H1 (cell line): ENCODE data around the gene NCKIPSD. TPM values are rescaled to one million over a fixed set of nuclear protein-coding genes. Genes with fewer than 3 reads are reported as not detected.

Experiments
- CTCF ChIA-PET: fragments of 300-600 bp; sonication (Branson Sonifier 250); formaldehyde crosslinking; loops from one replicate; lab custom pipeline; 2021; ENCODE audit not compliant: partially characterized antibody; lab: Charles Lee
- POLR2A ChIA-PET: fragments of 300-600 bp; sonication (Branson Sonifier 250); formaldehyde crosslinking; loops from one replicate; lab custom pipeline; 2021; ENCODE audit warnings: inconsistent platforms; ENCODE audit not compliant: partially characterized antibody; lab: Charles Lee
- DNase-seq, 2 experiments: peaks; one replicate each; pipeline versions ENCODE4 v3.0.0 to v3.0.0-alpha.2; 2010 to 2022; ENCODE audit warnings: low spot score in 2 of 2, low read depth in 1 of 2, mixed read lengths in 1 of 2
- FAIRE-seq: peaks from 2 replicates; lab custom pipeline; 2011; peaks lifted over from hg19 to GRCh38; lab: Jason Lieb, UNC
- H2AFZ ChIP-seq: 2 replicates; pipeline ENCODE4 v1.8.1; 2012; ENCODE audit warnings: low read length, inconsistent platforms
- H2AK5ac ChIP-seq: 2 replicates; pipeline ENCODE4 v1.6.1; 2013; ENCODE audit warnings: low read depth, low read length
- H2BK120ac ChIP-seq: replicated peaks from 2 replicates; pipeline ENCODE3; 2013; ENCODE audit warnings: low read depth, low read length, inconsistent platforms
- H2BK12ac ChIP-seq: 2 replicates; pipeline ENCODE4 v1.6.1; 2013; ENCODE audit warnings: low read depth, low read length
- H2BK15ac ChIP-seq: 2 replicates; pipeline ENCODE4 v1.6.1; 2013; ENCODE audit warnings: low read length
- H2BK20ac ChIP-seq: 2 replicates; pipeline ENCODE4 v1.6.1; 2013; ENCODE audit warnings: low read length
- H2BK5ac ChIP-seq: 2 replicates; pipeline ENCODE4 v1.6.1; 2013; ENCODE audit warnings: low read depth, low read length
- H3K14ac ChIP-seq: 2 replicates; pipeline ENCODE4 v1.6.1; 2013; ENCODE audit warnings: inconsistent platforms; ENCODE audit not compliant: insufficient read length
- H3K18ac ChIP-seq: 2 replicates; pipeline ENCODE4 v1.6.1; 2013; ENCODE audit warnings: low read length; ENCODE audit errors: extremely low read depth
- H3K23ac ChIP-seq: 2 replicates; pipeline ENCODE4 v1.6.1; 2013; ENCODE audit warnings: inconsistent platforms; ENCODE audit not compliant: insufficient read length
- H3K23me2 ChIP-seq: 2 replicates; pipeline ENCODE4 v1.6.1; 2013; ENCODE audit warnings: low read depth, low read length
- H3K27ac ChIP-seq: 2 replicates; pipeline ENCODE4 v1.6.1; 2011; ENCODE audit warnings: low read depth, low read length, inconsistent platforms
- H3K27me3 ChIP-seq, 4 experiments: replicated peaks in 1 of 4; 1 replicate in 1 of 4; 2 replicates in 3 of 4; pipeline versions ENCODE4 v1.6.1 to v1.8.1; 2011 to 2013; ENCODE audit warnings: low read length in 3 of 4, mild to moderate bottlenecking in 3 of 4, inconsistent platforms in 2 of 4, mixed read lengths in 2 of 4, moderate library complexity in 1 of 4; ENCODE audit not compliant: control insufficient read depth in 3 of 4, insufficient read depth in 3 of 4; ENCODE audit errors: extremely low read depth in 1 of 4
- H3K36me3 ChIP-seq, 4 experiments: 2 replicates each; pipeline versions ENCODE4 v1.6.1 to v1.8.1; 2011 to 2013; ENCODE audit warnings: mild to moderate bottlenecking in 4 of 4, low read length in 3 of 4, moderate library complexity in 2 of 4, control low read depth in 1 of 4, inconsistent platforms in 1 of 4; ENCODE audit not compliant: insufficient read depth in 4 of 4, control insufficient read depth in 2 of 4
- H3K4ac ChIP-seq: replicated peaks from 2 replicates; pipeline ENCODE3; 2013; ENCODE audit warnings: low read length, low read depth, mixed read lengths, inconsistent platforms; ENCODE audit not compliant: insufficient read length
- H3K4me1 ChIP-seq, 4 experiments: replicated peaks in 1 of 4; 1 replicate in 1 of 4; 2 replicates in 3 of 4; pipeline versions ENCODE4 v1.6.1 to v1.8.1; 2011 to 2013; ENCODE audit warnings: low read length in 3 of 4, inconsistent platforms in 2 of 4, mixed read lengths in 1 of 4; ENCODE audit not compliant: insufficient read depth in 4 of 4, control insufficient read depth in 3 of 4
- H3K4me2 ChIP-seq, 2 experiments: 2 replicates each; pipeline versions ENCODE4 v1.6.1 to v1.8.1; 2011 to 2013; ENCODE audit warnings: low read depth in 2 of 2, low read length in 2 of 2, control low read depth in 1 of 2, inconsistent platforms in 1 of 2, mild to moderate bottlenecking in 1 of 2; ENCODE audit not compliant: insufficient read depth in 1 of 2
- H3K4me3 ChIP-seq, 4 experiments: fragments of 200-600, 300-600 bp in 1 of 4; sonication (generic), shearing (Covaris generic), sonication (Bioruptor Twin) in 1 of 4; 2 replicates each; pipeline versions ENCODE4 v1.5.1 to v1.8.1; 2011 to 2016; ENCODE audit warnings: low read length in 4 of 4, low read depth in 3 of 4, control low read depth in 2 of 4, inconsistent platforms in 2 of 4, mild to moderate bottlenecking in 2 of 4, mixed read lengths in 1 of 4, moderate library complexity in 1 of 4; ENCODE audit not compliant: insufficient read depth in 2 of 4; ENCODE audit errors: extremely low read depth in 1 of 4
- H3K56ac ChIP-seq: replicated peaks from 2 replicates; pipeline ENCODE3; 2013; ENCODE audit warnings: low read depth, mild to moderate bottlenecking, mixed read lengths, low read length, inconsistent platforms; ENCODE audit not compliant: insufficient read length
- H3K79me1 ChIP-seq: 2 replicates; pipeline ENCODE4 v1.6.1; 2013; ENCODE audit warnings: low read depth, low read length, control low read depth
- H3K79me2 ChIP-seq, 2 experiments: 2 replicates each; pipeline versions ENCODE4 v1.6.1 to v1.8.1; 2012 to 2013; ENCODE audit warnings: low read length in 2 of 2, mild to moderate bottlenecking in 2 of 2, inconsistent platforms in 1 of 2; ENCODE audit not compliant: insufficient read depth in 2 of 2, control insufficient read depth in 1 of 2
- H3K9ac ChIP-seq, 4 experiments: replicated peaks in 1 of 4; 1 replicate in 1 of 4; 2 replicates in 3 of 4; pipeline versions ENCODE4 v1.6.1 to v1.8.1; 2011 to 2013; ENCODE audit warnings: low read depth in 3 of 4, low read length in 3 of 4, control low read depth in 2 of 4, mild to moderate bottlenecking in 2 of 4, moderate library complexity in 2 of 4, inconsistent platforms in 1 of 4; ENCODE audit errors: extremely low read depth in 1 of 4
- H3K9me3 ChIP-seq, 2 experiments: 2 replicates each; pipeline versions ENCODE4 v1.6.1 to v1.8.1; 2012 to 2013; ENCODE audit warnings: mild to moderate bottlenecking in 2 of 2, moderate library complexity in 2 of 2, control low read depth in 1 of 2, inconsistent platforms in 1 of 2, low read depth in 1 of 2, low read length in 1 of 2, mixed read lengths in 1 of 2; ENCODE audit not compliant: insufficient read depth in 2 of 2
- H4K20me1 ChIP-seq, 2 experiments: replicated peaks in 1 of 2; 2 replicates each; pipeline versions ENCODE3 to v1.8.1; 2011 to 2013; ENCODE audit warnings: inconsistent platforms in 2 of 2, low read length in 2 of 2, mild to moderate bottlenecking in 1 of 2; ENCODE audit not compliant: insufficient read depth in 2 of 2, control insufficient read depth in 1 of 2
- H4K5ac ChIP-seq: 2 replicates; pipeline ENCODE4 v1.6.1; 2013; ENCODE audit warnings: low read length, low read depth, mixed read lengths, inconsistent platforms; ENCODE audit not compliant: insufficient read length
- H4K8ac ChIP-seq: 2 replicates; pipeline ENCODE4 v1.8.0; 2013; ENCODE audit warnings: mild to moderate bottlenecking, moderate library complexity, low read length, inconsistent platforms; ENCODE audit not compliant: insufficient read depth; ENCODE audit errors: extremely low read depth
- H4K91ac ChIP-seq: replicated peaks from 2 replicates; pipeline ENCODE3; 2013; ENCODE audit warnings: low read length, mixed read lengths, inconsistent platforms; ENCODE audit not compliant: insufficient read length
- BACH1 ChIP-seq: IDR thresholded peaks from 2 replicates; pipeline ENCODE4 v1.6.1; 2012; ENCODE audit warnings: low read length, improper control_type of control experiment
- CBX5 ChIP-seq: fragments of 300-800, 300-1000 bp; sonication (generic); IDR thresholded peaks from 2 replicates; pipeline ENCODE4 v1.7.1; 2016; ENCODE audit warnings: antibody characterized with exemption, low read length, low read depth
- GABPA ChIP-seq: IDR thresholded peaks from 2 replicates; pipeline ENCODE4 v1.6.1; 2011; ENCODE audit warnings: mild to moderate bottlenecking, low read length, moderate library complexity, borderline replicate concordance; ENCODE audit not compliant: insufficient read depth
- HDAC6 ChIP-seq: IDR thresholded peaks from one replicate; pipeline ENCODE4 v1.7.1; 2012; ENCODE audit warnings: low read depth, mild to moderate bottlenecking, inconsistent platforms, low read length, moderate library complexity
- KDM1A ChIP-seq: fragments of 200-600, 300-600 bp; sonication (generic); IDR thresholded peaks from 2 replicates; pipeline ENCODE4 v1.7.1; 2016; ENCODE audit warnings: mild to moderate bottlenecking, low read length, borderline replicate concordance
- POU5F1 ChIP-seq: IDR thresholded peaks from 2 replicates; pipeline ENCODE4 v1.6.1; 2011; ENCODE audit warnings: low read depth, mild to moderate bottlenecking, low read length, moderate library complexity
- SP1 ChIP-seq: IDR thresholded peaks from 2 replicates; pipeline ENCODE4 v1.6.1; 2011; ENCODE audit warnings: low read depth, low read length
- ZNF274 ChIP-seq: IDR thresholded peaks from 2 replicates; pipeline ENCODE4 v1.7.0; 2012; ENCODE audit warnings: low read length, borderline replicate concordance; ENCODE audit errors: extremely low read depth
- whole genome bisulfite sequencing, 2 experiments: shearing (Covaris generic) in 1 of 2; methylation state at CpG; one replicate each; pipeline versions ENCODE4 v1.1.6 to v1.1.7; 2013 to 2015; ENCODE audit warnings: low lambda C conversion rate in 2 of 2, mixed read lengths in 2 of 2, inconsistent platforms in 1 of 2, low coverage in 1 of 2, missing lambda C conversion rate in 1 of 2; ENCODE audit not compliant: insufficient replicate concordance in 2 of 2, insufficient coverage in 1 of 2, insufficient read length in 1 of 2; ENCODE audit errors: extremely low coverage in 1 of 2, missing lambda C conversion rate in 1 of 2; 5-methylcytosine and 5-hydroxymethylcytosine counted together
- polyA plus RNA-seq, 7 experiments: library from polyadenylated mRNA; depleted of rRNA in 3 of 7; stranded (reverse) in 5 of 7; unstranded in 2 of 7; fragments of >200 nt in 5 of 7; fragments of 200-250 nt in 2 of 7; gene quantifications; 1 replicate in 5 of 7; 2 replicates in 1 of 7; 4 replicates in 1 of 7; pipeline versions ENCODE4 v1.2.1 to v1.2.3, GENCODE V29; 2011 to 2013; ENCODE audit warnings: missing spikeins in 2 of 7, mixed read lengths in 2 of 7
- total RNA-seq: library from RNA; stranded (reverse); fragmentation: NEBNext Ultra II Directional; extraction: Animal tissue kit (Norgen Biotek cat#: 25700); gene quantifications from 2 replicates; pipeline ENCODE4 v1.2.1, GENCODE V29; 2021
- TF ChIP-seq, protein P1 (sequence below): IDR thresholded peaks from 2 replicates; pipeline ENCODE4 v1.6.1; 2012; ENCODE audit warnings: low read length, inconsistent platforms

The NCKIPSD gene
- total and polyA plus RNA-seq, 2 of the 8 experiments (the other 6 are each of a cell fraction or from before 2014, with no cell fraction given), result 34.7 to 91.8 TPM

DNA sequence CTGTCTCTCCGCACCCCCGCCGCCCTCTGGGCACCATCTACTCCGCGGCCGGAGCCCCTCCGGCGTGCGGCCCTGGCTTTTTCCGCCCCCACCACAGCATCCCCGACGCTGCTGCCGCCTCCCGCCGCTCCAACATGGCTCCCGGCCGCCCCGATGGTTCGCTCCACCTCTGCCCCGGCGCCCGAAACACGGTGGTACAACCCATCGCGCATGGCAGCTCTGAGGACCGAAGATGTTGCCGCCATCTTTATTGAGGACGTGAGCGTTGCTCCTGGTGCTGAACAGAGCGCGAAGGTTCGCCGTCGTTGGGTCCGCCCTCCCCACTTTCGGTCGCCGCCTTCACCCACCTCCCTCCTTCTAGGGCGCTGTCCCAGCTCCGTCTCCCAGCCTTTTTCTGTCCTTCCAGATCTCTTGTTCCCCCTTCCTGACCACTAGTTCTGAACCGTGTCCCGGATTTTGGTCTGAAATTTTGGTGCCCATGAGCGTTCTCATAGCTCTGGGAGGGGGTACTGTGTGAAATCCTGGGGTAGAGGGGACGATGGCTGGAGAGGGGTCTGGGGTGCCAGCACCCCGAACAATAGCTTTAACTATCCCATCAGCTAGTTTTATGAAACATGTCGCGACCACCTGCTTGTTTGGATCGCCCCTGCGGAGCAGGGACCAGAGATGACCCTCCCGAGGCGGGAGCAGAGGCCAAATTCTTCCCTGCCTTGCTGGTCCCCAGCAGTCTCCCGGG is 22.8 kb downstream of the NCKIPSD start, which contains the start of gene CELSR3:
TSS of gene CELSR3 (minus strand) at position 134 of the 736 bp plus-strand sequence. CDS start 252 bp downstream, outside the sequence.
- peak; percentile 60 for FAIRE-seq
- TF ChIP-seq CBX5 (no peak), POU5F1 (no peak), GABPA (no peak), KDM1A (no peak), BACH1 (no peak), ZNF274 (no peak), HDAC6 (no peak), SP1 (peak; percentile 45; the same call in 1 of the 2 replicates)
- TF ChIP-seq, protein P1, sequence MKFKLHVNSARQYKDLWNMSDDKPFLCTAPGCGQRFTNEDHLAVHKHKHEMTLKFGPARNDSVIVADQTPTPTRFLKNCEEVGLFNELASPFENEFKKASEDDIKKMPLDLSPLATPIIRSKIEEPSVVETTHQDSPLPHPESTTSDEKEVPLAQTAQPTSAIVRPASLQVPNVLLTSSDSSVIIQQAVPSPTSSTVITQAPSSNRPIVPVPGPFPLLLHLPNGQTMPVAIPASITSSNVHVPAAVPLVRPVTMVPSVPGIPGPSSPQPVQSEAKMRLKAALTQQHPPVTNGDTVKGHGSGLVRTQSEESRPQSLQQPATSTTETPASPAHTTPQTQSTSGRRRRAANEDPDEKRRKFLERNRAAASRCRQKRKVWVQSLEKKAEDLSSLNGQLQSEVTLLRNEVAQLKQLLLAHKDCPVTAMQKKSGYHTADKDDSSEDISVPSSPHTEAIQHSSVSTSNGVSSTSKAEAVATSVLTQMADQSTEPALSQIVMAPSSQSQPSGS, result no peak

More for the DNA sequence above, 22.8 kb downstream of the NCKIPSD start, which contains the start of gene CELSR3:
- H3K23ac ChIP-seq, result no peak within 1 kb of the TSS
- WGBS, 2 experiments, result 1% methylated on average over 37 of the region's 52 CpGs; no CpG with 5 or more reads in 1 of the 2 experiments
- peak within 1 kb of the TSS; percentile 97 for H3K18ac ChIP-seq
- peak within 1 kb of the TSS; percentile 93 for H4K91ac ChIP-seq
- H4K5ac ChIP-seq, result peak within 1 kb of the TSS; percentile 95
- H3K9me3 ChIP-seq, result no peaks in the 10 kb centered on the region
- peak within 1 kb of the TSS; percentile 65 for H3K56ac ChIP-seq
- ChIA-PET POLR2A (interaction anchor here (0.6 to 11.1 kb wide), 47 partner anchors 11 to 431 kb away, joined by 3 to 175 read pairs (median 5); partner anchors contain the start of genes CCDC51, COL7A1, IMPDH2 and IP6K2), CTCF (interaction anchor here (0.9 to 5.2 kb wide), 15 partner anchors 11 to 231 kb away, joined by 3 to 27 read pairs (median 4); partner anchors contain the start of genes NCKIPSD and SLC26A6)
- H3K14ac ChIP-seq, result no peak within 1 kb of the TSS
- peak within 1 kb of the TSS; percentile 97 for H3K27ac ChIP-seq
- peak within 1 kb of the TSS; percentile 48; the same call in 1 of the 2 replicates for H2BK20ac ChIP-seq
- peak within 1 kb of the TSS; percentile 97; the same call in 1 of the 2 replicates for H2BK12ac ChIP-seq
- peaks cover 12% of the 10 kb centered on the region; the same call in 1 of the 2 replicates for H3K23me2 ChIP-seq
- H2BK120ac ChIP-seq, result peak within 1 kb of the TSS; percentile 51
- H3K79me1 ChIP-seq, result peaks cover 2% of the 10 kb centered on the region; the same call in 1 of the 2 replicates
- peak within 1 kb of the TSS; percentile 47 for H3K4ac ChIP-seq
- peaks cover 0 to 11% (median 7%) of the 10 kb centered on the region in 4 experiments; a peak in 5 of 7 replicates for H3K4me1 ChIP-seq
- H4K8ac ChIP-seq, result peak within 1 kb of the TSS; percentile 100; the same call in 1 of the 2 replicates
- peaks cover 10 to 23% of the 10 kb centered on the region in 2 experiments for H4K20me1 ChIP-seq
- peak within 1 kb of the TSS; percentile 73 to 84 (median 82) for H3K4me3 ChIP-seq
- H3K9ac ChIP-seq, result peak within 1 kb of the TSS; percentile 62 to 97 (median 96)
- no peaks in the 10 kb centered on the region for H3K79me2 ChIP-seq
- H3K36me3 ChIP-seq, result peaks cover 0 to 13% (median 1%) of the 10 kb centered on the region in 4 experiments; a peak in 4 of 8 replicates
- H3K27me3 ChIP-seq, result 0 out of 7 replicates have a peak, but pooled peaks cover 0 to 4% (median 0%) of the 10 kb centered on the region in 4 experiments
- H2AFZ ChIP-seq, result no peak within 1 kb of the TSS
- peak; percentile 73 to 91 for DNase-seq
- peak within 1 kb of the TSS; percentile 18; the same call in 1 of the 2 replicates for H2AK5ac ChIP-seq
- peak within 1 kb of the TSS; percentile 46; the same call in 1 of the 2 replicates for H2BK15ac ChIP-seq
- H2BK5ac ChIP-seq, result peak within 1 kb of the TSS; percentile 95
- peak within 1 kb of the TSS; percentile 77 to 94 for H3K4me2 ChIP-seq
